Transverse colon (tissue), 4 donors: Measurements from ENCODE around the gene POLE. TPM values are rescaled to one million over a fixed set of nuclear protein-coding genes. Genes with fewer than 3 reads are reported as not detected.

Experiments used
- DNase-seq: peaks from one replicate; pipeline ENCODE4 v3.0.0-alpha.2; 2019
- H3K27ac ChIP-seq, 4 donors: fragments of 200-600 bp; sonication (generic); 2 replicates each; pipeline ENCODE4 v1.5.1; 2016 to 2018; ENCODE audit warnings: inconsistent platforms in 4 of 4
- H3K27me3 ChIP-seq: fragments of 200-600 bp; sonication (generic); 2 replicates; pipeline ENCODE4 v1.5.1; 2017; ENCODE audit warnings: inconsistent platforms
- H3K36me3 ChIP-seq, 4 donors: fragments of 200-600 bp; sonication (generic); 2 replicates each; pipeline ENCODE4 v1.5.1; 2017 to 2019; ENCODE audit warnings: inconsistent platforms in 4 of 4
- H3K4me1 ChIP-seq, 4 donors: fragments of 200-600 bp; sonication (generic); 2 replicates each; pipeline ENCODE4 v1.5.1; 2017 to 2020; ENCODE audit warnings: inconsistent platforms in 4 of 4
- H3K4me3 ChIP-seq, 4 donors: fragments of 200-600 bp; sonication (generic); 1 replicate in 1 of 4; 2 replicates in 3 of 4; pipeline versions ENCODE4 v1.5.1 to v1.6.1; 2017 to 2019; ENCODE audit warnings: inconsistent platforms in 4 of 4
- H3K9me3 ChIP-seq, 2 donors: fragments of 200-600 bp; sonication (generic); 2 replicates each; pipeline ENCODE4 v1.5.1; 2017 to 2019; ENCODE audit warnings: inconsistent platforms in 2 of 2
- EP300 ChIP-seq: sonication (generic); formaldehyde crosslinking; IDR thresholded peaks from one replicate; pipeline ENCODE4 v1.6.1; 2017; ENCODE audit warnings: antibody characterized with exemption, low read depth
- POLR2A ChIP-seq: fragments of 450-650 bp; IDR thresholded peaks from one replicate; pipeline ENCODE4 v1.6.1; 2016; ENCODE audit warnings: antibody characterized with exemption, mild to moderate bottlenecking, moderate library complexity
- POLR2AphosphoS5 ChIP-seq, 3 donors: sonication (generic); formaldehyde crosslinking; IDR thresholded peaks; one replicate each; pipeline ENCODE4 v1.6.1; 2016; ENCODE audit warnings: antibody characterized with exemption in 3 of 3
- WGBS, 2 donors: methylation state at CpG; one replicate each; pipeline ENCODE4 v1.1.5; 2018; ENCODE audit warnings: low coverage in 1 of 2; 5-methylcytosine and 5-hydroxymethylcytosine counted together
- in situ Hi-C, 4 donors: fragments of 200-750 bp; cut with MboI; loops; one replicate each; pipeline versions ENCODE4 v1.15.0 to v1.15.1; 2017; ENCODE audit warnings: low sequenced_read_pairs in 3 of 4, low pct_ligation_motif_present in 1 of 4, low pct_unique_long_range_greater_than_20kb in 1 of 4
- intact Hi-C: fragments of 100-400 bp; cut with DNase I; formaldehyde crosslinking; loops from one replicate; pipeline ENCODE4 v1.15.1; 2023; ENCODE audit warnings: low total_unique reads
- total RNA-seq, 4 donors: library from RNA; depleted of rRNA; stranded (reverse); fragments of >200 nt; gene quantifications; one replicate each; pipeline ENCODE4 v1.1.0, GENCODE V29; 2016
- TF ChIP-seq, protein P1 (sequence below), 5 experiments: fragments of 200-600 bp in 3 of 5; fragments of 450-650 bp in 2 of 5; sonication (generic) in 3 of 5; IDR thresholded peaks; 1 replicate in 2 of 5; 2 replicates in 3 of 5; pipeline ENCODE4 v1.5.1; 2016 to 2017; ENCODE audit warnings: antibody characterized with exemption in 5 of 5, inconsistent platforms in 3 of 5, mild to moderate bottlenecking in 2 of 5, moderate library complexity in 1 of 5

The POLE gene
- total RNA-seq, 4 donors from 2014 or later, result 57.0 to 204 (median 74.1) TPM

DNA sequence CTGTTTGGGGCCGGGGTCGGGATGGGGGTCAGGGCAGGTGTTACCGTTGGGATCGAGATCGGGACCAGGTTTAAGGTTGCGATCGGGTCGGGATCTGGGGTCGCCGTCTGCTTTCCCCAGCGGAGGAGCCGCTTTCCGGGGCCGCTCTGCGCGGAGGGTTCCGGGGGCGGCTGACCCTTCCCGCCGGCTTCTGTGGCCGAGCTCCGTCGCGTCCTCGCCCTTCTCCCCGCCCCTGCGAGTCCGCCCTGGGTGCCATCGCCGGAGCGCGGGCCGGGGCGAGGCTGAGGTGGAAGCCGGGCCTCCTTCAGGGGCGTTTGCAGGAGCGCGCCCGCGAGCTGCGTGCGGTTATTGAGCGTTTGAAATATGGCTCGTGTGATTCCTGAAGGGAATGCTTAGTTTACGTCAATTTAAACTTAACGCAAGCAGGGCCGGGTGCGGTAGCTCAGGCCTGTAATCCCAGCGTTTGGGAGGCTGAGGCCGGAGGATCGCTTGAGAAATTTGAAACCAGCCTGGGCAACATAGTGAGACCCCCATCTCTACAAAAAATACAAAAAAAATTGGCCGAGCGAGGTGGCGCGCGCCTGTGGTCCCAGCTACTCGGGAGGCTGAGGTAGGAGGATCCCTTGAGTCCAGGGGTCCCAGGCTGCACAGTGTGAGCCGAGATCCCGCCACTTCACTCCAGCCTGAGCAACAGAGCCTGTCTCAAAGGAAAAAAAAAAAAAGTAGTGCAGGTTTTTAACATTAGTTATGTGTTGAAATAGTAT is 24.1 kb upstream of the POLE start:
- TF ChIP-seq POLR2A, result no peak
- TF ChIP-seq, protein P1, sequence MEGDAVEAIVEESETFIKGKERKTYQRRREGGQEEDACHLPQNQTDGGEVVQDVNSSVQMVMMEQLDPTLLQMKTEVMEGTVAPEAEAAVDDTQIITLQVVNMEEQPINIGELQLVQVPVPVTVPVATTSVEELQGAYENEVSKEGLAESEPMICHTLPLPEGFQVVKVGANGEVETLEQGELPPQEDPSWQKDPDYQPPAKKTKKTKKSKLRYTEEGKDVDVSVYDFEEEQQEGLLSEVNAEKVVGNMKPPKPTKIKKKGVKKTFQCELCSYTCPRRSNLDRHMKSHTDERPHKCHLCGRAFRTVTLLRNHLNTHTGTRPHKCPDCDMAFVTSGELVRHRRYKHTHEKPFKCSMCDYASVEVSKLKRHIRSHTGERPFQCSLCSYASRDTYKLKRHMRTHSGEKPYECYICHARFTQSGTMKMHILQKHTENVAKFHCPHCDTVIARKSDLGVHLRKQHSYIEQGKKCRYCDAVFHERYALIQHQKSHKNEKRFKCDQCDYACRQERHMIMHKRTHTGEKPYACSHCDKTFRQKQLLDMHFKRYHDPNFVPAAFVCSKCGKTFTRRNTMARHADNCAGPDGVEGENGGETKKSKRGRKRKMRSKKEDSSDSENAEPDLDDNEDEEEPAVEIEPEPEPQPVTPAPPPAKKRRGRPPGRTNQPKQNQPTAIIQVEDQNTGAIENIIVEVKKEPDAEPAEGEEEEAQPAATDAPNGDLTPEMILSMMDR (IDR thresholded peaks at IDR 0.05), result no peak
- no peak for TF ChIP-seq EP300
- no peak for TF ChIP-seq POLR2AphosphoS5 (IDR thresholded peaks at IDR 0.05)
- intact Hi-C loops, result no loop called here
- peak overlapping the region; percentile 82 to 91 (median 84) for H3K27ac ChIP-seq
- peak; percentile 33 for DNase-seq
- H3K4me1 ChIP-seq, result peaks cover 7 to 24% (median 16%) of the 10 kb centered on the region in 4 donors
- no peaks in the 10 kb centered on the region for H3K27me3 ChIP-seq
- in situ Hi-C loops, result no loop called here
- peak overlapping the region; percentile 84 to 94 (median 92) for H3K4me3 ChIP-seq
- H3K36me3 ChIP-seq, result peaks cover 0 to 8% (median 0%) of the 10 kb centered on the region in 4 donors
- H3K9me3 ChIP-seq, result no peaks in the 10 kb centered on the region
- WGBS, 2 donors, result 10 to 55% methylated on average over 6 to 38 of the region's 59 CpGs

DNA sequence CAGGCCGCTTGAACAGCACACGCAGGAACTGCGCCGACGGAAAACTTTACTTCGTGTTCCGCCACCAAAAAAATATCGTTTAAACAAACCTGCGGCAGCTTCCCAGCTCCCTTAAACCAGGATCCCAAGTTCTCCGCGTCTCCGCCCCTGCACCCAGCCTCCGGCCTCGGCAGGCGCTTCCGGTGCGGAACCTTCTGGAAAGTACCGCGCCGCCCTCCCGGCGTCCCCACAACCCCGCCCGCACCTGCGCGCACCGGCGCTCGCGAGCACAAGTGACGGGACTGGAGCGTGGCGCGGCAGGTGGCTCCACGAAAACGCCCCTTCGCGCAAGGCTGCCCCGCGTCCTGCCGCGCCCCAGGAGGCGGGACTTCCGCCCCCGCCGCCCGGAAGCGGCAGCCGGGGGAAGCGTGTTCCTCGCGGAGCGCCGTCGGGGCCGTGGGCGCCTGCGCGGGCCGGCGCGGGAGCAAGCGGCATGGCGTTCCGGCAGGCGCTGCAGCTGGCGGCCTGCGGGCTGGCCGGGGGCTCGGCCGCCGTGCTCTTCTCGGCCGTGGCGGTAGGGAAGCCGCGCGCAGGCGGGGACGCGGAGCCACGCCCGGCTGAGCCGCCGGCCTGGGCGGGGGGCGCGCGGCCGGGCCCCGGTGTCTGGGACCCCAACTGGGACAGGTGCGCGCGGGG is 23.4 kb upstream of the POLE start, which contains the start of gene PGAM5:
Gene PGAM5 (plus strand): TSS at position 438 of the 675 bp plus-strand sequence. CDS start 35 bp downstream, at position 473.
- intact Hi-C loops, result no loop called here

DNA sequence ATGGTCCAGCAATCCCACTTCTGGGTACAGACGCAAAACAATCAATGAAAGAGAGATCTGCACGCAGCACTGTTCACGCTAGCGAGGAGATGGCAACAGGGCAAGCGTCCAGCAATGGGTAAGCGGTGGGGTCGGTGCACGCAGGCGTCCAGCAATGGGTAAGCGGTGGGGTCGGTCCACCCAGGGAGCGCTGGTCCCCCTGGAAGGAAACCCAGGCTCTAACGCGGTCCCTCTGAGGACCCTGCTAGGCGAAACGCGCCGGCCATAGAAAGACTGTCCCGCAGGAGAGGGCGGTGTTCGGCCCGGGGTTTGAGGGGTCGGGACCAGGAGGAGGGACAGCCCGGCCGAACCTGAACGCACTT is 22.9 kb upstream of the POLE start:
- Histone ChIP-seq H3K4me3 (peak overlapping the region; percentile 90 to 94 (median 93)), H3K4me1 (peaks cover 7 to 24% (median 16%) of the 10 kb centered on the region in 4 donors), H3K27ac (peak overlapping the region; percentile 82 to 91 (median 84)), H3K27me3 (no peaks in the 10 kb centered on the region), H3K9me3 (no peaks in the 10 kb centered on the region), H3K36me3 (no peaks in the 10 kb centered on the region)
- in situ Hi-C loops (no loop called here), intact Hi-C loops (no loop called here)
- WGBS, 2 donors, result 1 to 11% methylated on average over 5 to 26 of the region's 26 CpGs
- no peak for DNase-seq
- TF ChIP-seq, protein P1 (IDR thresholded peaks at IDR 0.05), result no peak
- TF ChIP-seq POLR2A (no peak), EP300 (no peak), POLR2AphosphoS5 (IDR thresholded peaks at IDR 0.05) (no peak)

More for the DNA sequence above, 23.4 kb upstream of the POLE start, which contains the start of gene PGAM5:
- peak within 1 kb of the TSS; percentile 90 to 94 (median 93) for H3K4me3 ChIP-seq
- in situ Hi-C loops, result no loop called here
- 0% methylated on average over 59 of the region's 94 CpGs; no CpG with 5 or more reads in 1 of the 2 donors for whole genome bisulfite sequencing, 2 donors
- H3K4me1 ChIP-seq, result peaks cover 7 to 24% (median 16%) of the 10 kb centered on the region in 4 donors
- H3K27me3 ChIP-seq, result no peaks in the 10 kb centered on the region
- peak; percentile 93 for DNase-seq
- H3K9me3 ChIP-seq, result no peaks in the 10 kb centered on the region
- peaks cover 0 to 5% (median 0%) of the 10 kb centered on the region in 4 donors for H3K36me3 ChIP-seq
- TF ChIP-seq POLR2A, result peak; percentile 78
- TF ChIP-seq EP300, result no peak
- TF ChIP-seq, protein P1 (IDR thresholded peaks at IDR 0.05), result no peak
- peak; percentile 61 to 94 (median 86) for TF ChIP-seq POLR2AphosphoS5 (IDR thresholded peaks at IDR 0.05)
- H3K27ac ChIP-seq, result peak within 1 kb of the TSS; percentile 82 to 91 (median 84)

DNA sequence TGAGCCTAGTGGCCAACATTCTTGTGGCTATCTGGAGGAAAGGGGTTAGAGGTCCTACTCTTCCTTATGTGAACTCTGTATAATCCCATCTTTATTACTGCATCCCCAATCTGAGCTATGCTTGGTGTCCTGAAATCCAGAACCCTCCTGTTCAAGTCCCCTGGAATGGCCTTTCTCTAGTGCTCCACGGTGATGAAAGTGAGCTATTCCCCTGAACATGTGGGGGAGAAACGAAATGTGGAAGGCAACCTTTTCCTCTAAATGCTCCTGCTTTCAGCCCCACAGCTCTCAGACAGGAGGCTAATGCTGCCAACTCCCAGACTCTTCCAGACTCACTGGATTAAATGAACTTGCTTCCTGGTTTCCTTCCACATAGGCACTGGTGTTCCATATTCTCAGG is 21.0 kb upstream of the POLE start:
- WGBS, 2 donors, result 68 to 92% methylated on average over 2 of the region's 2 CpGs
- in situ Hi-C loops, result no loop called here
- TF ChIP-seq, protein P1 (IDR thresholded peaks at IDR 0.05), result no peak
- no peak for TF ChIP-seq EP300
- no peak for TF ChIP-seq POLR2A
- TF ChIP-seq POLR2AphosphoS5 (IDR thresholded peaks at IDR 0.05), result no peak
- Histone ChIP-seq H3K4me3 (no peak overlapping the region), H3K27ac (no peak overlapping the region), H3K4me1 (peaks cover 7 to 24% (median 16%) of the 10 kb centered on the region in 4 donors), H3K9me3 (no peaks in the 10 kb centered on the region), H3K36me3 (peaks cover 0 to 6% (median 0%) of the 10 kb centered on the region in 4 donors), H3K27me3 (no peaks in the 10 kb centered on the region)
- DNase-seq, result no peak
- intact Hi-C loops, result no loop called here
